ENCODE data around the gene SCAF1.
A peak's percentile ranks its signal among the peaks of the same experiment; 100 is the strongest.

The SCAF1 gene

DNA sequence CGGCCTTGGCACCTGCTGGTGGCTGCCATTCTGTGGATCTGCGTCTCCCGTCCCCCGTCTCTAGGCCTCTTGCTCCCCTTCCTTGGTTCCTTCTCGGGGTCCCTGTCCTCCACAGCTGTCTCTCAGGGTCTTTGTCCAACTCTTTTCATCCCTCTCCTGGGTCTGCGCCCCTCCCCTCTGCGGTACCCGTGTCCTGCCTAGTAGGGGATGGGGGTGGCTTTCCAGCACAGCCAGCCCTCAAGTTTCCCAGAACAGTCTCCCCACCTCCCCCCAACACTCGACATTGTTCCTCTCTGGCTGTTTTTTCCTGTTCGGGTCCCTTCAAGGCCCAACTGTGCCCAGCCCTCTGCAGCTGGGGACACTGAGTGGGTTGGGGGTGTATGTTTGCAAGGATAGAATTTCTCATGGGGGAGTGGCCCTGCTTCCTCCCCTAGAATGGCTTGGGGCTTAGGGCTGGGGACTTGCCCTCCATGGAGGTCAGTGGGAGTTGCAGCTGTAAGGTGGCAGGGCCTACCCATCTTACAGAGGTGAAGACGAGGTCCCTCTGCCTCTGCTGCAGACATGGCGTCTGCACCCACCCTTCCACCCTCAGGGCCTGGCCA lies 46.6 kb downstream of the SCAF1 start:
- DNase-seq: no peak

GRCh38 chr19:49689133-49690078 lies 47.4 kb downstream of the SCAF1 start, which contains the start of gene ADM5:
ADM5 (plus strand) TSS chr19:49689594; CDS start chr19:49689838, 244 bp downstream.
- DNase-seq: peak in 1 of 3 donors; percentile 18

DNA sequence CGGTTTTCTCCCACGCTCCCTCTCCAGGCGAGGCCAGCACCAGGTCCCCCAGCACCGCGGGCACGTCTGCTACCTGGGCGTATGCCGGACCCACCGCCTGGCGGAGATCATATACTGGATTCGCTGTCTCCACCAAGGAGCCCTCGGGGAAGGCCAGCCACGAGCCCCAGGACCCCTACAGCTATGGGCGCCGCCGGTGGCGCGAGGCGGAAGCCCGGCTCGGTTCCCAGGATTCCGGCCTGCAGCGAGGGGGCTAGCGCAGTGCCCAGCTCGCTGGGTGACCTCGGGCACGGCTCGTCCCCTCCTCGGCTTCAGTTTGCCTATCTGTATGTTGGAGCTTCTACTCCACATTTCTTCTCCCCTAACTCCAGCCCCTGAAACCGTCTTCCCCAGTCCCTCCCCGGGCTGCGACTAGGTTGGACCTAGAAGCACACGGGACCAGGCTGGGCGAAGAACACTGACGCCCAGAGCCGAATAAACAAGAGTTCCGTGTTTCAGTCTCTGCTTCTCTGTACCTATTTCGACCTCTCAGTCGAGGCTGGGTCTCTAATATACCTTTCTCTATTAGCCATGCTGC lies 48.2 kb downstream of the SCAF1 start:
- DNase-seq: no peak

DNA sequence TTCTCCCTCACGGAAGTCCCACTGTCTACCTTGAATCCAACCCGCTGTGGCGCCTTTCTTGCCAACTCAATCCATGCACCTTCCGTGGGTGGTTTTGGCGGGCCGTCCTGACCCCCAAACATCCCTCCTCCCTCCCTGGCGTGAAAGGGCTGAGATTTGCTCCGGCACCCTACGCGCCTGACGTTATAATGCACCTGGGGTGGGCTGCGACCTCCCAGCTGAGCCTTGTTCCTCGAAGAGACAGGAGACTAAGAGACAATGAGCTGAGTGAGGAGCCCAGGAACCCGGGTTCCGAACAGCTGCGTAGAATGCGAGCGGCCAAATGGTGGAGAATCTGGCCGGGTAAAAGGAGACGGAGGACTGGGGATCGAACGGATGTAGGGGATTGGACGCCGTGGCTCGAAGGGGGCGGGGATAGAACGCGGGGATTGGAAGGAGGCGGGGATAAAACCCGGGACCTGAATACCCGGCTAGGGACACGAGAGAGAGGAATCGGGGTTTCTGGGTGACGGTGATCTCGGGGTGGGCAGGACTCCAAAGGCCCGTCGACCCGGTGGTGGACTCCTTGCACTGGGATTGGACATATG lies 48.7 kb downstream of the SCAF1 start, which contains the start of gene CPT1C:
Gene CPT1C (plus strand): TSS at position 461 of the 587 bp plus-strand sequence. CDS start 1,137 bp downstream, outside the sequence.
- DNase-seq: peak; percentile 25 to 48 (median 47)

- DNase-seq: peak; percentile 35 to 60 (median 39)
Measured at GRCh38 chr19:49691243-49692146, 49.5 kb downstream of the SCAF1 start.

DNA sequence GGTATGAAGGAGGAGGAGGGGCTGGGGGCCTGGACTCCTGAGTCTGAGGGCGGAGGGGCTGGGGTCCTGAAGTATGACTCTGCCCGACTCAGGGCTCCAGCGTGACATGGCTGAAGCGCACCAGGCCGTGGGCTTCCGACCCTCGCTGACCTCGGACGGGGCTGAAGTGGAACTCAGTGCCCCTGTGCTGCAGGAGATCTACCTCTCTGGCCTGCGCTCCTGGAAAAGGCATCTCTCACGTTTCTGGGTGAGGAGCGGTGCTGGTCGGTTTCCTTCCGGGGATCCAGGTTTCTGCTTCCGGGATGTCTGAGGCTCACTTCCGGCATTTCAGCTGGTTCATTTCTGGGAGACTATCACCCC lies 50.1 kb downstream of the SCAF1 start:
- no peak for DNase-seq

DNA sequence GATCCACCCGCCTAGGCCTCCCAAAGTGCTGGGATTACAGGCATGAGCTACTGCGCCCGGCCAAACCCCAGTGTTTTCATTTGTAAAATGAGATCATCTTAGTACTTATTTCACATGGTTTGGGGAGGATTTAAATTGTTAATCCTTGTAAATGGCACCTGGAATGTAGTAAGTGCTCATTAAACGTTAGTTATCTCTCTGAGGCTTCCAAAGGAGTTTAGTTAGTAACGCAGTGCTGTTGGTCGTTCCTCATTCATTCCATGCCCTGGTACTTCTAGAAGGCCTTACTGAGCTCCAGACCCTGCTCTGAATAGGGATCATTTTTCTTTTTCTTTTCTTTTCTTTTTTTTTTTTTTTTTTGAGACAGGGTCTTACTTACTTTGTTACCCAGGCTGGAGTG lies 54.1 kb downstream of the SCAF1 start:
- DNase-seq: no peak

DNA sequence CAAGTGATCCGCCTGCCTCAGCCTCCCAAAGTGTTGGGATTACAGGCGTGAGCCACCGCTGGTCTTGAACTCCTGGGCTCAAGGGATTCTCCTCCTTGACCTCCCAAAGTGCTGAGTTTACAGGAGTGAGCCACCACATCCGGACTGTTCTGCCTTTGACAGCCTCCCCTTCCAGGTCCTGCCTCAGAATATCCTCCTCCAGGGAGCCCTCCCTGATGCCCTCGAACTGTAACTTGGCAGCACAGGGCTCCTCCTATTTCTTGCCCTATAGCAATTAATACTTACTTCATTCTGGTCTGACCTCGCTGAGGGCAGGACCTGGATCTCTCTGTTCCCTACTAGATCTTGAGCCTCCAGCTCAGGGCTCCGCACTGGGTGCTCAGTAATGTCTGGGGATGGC lies 54.9 kb downstream of the SCAF1 start:
- DNase-seq: no peak

DNA sequence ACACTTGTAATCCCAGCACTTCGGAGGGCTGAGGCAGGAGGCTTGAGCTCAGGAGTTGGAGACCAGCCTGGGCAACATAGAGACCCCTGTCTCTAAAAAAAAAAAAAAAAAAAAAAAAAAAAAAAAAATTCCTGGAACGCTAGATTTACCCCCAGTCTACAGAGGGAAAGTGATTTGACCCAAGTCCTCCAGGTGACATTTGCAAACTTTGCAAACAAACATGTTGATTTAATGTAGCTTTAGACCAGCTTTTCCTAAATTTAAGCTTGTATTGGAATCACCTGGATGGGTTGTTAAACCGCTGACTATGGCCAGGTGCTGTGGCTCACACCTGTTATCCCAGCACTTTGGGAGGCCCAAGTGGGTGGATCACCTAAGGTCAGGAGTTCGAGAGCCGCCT lies 57.4 kb downstream of the SCAF1 start:
- DNase-seq: no peak

DNA sequence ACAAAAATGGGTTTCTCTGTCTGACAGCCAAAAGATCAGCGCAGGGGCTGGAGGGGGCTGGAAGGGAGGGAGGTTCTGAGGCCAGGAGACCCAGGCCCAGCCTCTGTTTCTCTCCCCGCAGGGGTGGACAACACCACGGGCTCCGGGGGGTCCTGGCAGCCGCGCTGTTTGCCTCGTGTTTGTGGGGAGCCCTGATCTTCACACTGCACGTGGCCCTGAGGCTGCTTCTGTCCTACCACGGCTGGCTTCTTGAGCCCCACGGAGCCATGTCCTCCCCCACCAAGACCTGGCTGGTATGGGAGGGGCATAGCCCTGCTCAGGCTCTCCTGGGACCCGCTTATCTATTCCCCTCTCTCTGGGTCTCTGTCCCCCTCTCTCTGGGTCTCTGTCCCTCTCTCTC lies 58.6 kb downstream of the SCAF1 start:
- no peak for DNase-seq

- no peak for DNase-seq
Measured at GRCh38 chr19:49701271-49701786, 59.3 kb downstream of the SCAF1 start.

- no peak for DNase-seq
Measured at GRCh38 chr19:49704888-49705642, 63.1 kb downstream of the SCAF1 start.

- no peak for DNase-seq
Measured at GRCh38 chr19:49705919-49706318, 63.9 kb downstream of the SCAF1 start.

Measured in suppressor macrophage treated with lipopolysaccharide for 1 hour (primary cell).